Raji (cell line): ENCODE data around the gene AGBL1.

Experiments used
- POLR2A ChIP-seq: IDR thresholded peaks from 2 replicates; pipeline ENCODE4 v1.6.1; 2011; ENCODE audit warnings: low read depth, low read length, control low read depth; ENCODE audit not compliant: insufficient read depth

Gene AGBL1

DNA sequence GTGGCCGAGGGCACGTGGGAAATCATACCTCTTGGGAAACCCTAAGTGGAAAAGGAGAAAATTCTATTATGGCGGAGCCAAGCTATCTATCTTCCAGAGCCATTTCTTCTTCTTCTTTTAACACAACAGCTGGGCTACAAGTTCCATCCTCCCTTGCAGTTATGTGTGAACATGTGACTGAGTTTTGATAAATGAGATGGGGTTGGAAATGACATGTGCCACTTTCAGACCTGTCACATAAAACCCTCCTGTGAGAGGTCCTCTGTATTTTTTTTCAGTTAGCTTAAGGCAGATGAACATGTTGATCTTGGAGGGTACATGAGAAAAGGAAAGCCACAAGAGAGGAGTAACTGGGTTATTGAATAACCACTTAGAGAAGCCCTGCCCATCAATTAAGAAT is 47.9 kb downstream of the AGBL1 start:
- TF ChIP-seq POLR2A: no peak

DNA sequence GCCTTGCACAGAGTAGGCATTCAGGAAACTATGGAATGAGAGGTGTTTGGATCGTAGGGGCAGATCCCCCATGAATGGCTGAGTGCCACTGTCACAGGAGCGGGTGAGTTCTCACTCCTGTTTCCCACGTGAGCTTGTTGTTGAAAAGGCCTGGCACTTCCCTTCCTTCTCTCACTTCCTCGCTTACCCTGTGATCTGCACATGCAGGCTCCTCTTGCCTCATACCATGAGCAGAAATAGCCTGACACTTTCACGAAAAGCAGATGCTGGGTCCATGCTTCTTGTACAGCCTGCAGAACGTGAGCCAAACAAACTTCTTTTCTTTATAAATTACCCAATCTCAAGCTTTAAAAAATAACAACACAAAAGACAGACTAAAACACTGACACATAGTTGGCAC is 55.4 kb downstream of the AGBL1 start:
- TF ChIP-seq POLR2A: no peak

DNA sequence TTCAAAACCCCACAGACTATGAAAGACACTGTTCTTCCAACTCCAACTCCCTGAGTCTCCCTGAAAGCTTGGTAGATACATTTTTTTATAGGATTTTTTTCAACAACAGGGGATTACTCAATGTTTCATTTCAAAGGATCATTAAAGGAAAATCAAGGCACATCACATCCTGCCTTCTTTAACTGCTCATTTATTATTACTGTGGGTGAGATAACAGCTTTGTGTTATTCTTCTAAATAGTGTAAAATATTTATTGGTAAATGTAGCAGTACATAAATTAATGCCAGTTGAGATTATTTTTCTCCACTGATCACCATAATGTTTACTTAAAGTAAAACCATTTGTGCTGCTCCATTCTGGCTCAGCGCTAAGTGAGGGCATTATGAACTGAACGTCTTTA is 57.2 kb downstream of the AGBL1 start:
- no peak for TF ChIP-seq POLR2A

DNA sequence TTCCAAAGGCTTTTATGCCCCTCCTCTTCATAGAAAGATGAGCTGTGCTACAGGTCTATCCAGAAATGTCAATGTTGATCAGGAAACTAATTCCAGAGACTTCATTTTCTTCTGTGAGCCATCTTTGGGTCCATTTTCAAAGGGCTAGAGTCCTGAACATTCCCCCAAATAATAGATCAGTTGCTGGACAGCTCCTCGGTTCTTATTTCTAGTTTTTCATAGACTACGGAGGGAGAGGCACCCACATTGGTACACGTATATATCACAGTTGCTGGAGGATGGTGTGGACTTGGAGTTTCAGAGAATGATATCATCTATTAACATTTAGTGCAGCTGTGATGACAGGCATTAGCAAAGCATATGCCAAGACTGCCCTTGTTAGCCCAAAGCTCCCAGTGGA is 59.1 kb downstream of the AGBL1 start:
- no peak for TF ChIP-seq POLR2A

DNA sequence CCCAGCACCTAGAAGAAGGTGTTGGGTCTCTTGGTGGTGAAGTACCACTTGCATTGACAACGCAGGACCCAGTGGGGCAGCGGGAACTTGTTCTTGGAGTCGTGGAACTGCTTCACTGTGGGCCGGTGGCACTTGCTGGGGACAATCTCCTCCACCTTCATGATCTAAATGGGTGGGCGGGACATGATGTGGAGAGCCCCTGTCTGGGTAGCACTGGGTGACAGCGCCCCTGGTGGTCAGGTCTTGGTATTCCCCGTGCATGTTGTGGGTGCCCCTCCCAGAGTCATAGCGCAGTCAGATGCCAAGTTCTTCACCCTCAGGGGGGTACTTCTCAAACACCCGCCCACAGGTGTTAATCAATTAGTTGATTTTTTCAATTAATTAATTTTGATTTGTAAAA is 60.2 kb downstream of the AGBL1 start:
- no peak for TF ChIP-seq POLR2A

DNA sequence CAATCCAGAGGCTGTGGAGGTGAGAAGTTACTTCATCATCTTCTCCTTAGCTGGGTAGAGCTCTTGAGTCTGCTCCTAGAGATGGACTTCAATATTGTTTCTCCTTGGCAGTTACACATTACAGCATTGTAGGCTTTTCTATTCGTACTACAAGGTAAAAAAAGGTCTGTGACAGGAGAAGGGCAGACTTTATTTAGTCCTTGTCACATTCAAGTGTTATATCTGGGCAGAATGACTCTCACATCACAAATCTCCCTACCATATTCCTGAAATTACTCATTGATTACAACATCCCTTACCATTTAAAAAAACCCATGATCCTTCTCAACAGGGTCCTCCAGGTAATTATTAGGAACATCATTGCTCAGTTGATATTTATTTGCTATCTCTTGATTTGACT is 75.0 kb downstream of the AGBL1 start:
- no peak for TF ChIP-seq POLR2A

DNA sequence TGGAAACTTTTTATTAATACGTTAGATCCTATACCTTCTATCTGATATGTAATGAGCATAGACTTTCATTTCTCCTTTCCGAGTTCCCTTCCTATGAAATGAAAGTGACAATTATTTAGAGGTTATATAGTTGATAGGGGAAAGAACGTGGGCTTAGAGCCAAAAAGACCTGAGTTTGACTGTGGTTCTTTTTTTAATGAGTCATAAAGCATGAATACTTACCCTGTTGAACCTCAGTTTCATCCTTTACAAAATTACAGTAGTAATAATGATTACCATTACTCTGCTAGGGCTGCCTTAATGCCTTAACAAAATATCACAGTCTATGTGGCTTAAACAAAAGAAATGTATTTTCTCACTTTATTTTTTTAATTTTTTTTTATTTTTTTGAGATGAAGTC is 75.9 kb downstream of the AGBL1 start:
- no peak for TF ChIP-seq POLR2A

DNA sequence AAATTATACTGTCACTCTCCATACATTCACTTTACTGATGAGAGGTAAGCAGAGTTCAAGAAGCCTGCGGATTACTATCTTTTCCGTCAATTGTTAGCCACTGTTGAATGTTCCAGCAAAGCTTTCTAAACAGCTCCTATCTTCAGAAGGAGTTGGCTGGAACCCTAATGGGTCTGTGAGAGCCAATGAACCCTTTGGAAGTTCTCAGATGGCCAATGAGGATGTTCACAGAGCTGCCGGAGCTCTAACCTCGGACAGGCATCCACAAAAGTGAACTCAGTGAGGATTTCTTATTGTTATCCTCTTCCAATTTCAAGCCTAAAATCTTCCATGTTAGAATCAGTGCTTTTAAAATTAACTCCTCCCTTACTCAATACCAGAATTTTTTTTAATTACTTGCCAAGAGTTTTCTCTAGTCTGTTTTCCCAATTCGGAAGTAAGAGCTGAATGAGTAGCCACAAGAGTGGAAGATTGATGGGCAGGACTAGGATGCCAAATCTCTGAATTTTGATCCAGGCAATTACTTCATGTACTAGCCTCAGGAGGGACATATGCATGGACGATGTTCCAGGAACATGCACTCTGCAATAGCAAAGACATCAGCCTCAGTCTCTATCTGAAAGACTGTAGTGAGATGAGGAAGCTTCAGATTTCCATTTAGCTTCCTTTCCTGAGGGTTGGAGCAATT is 78.1 kb downstream of the AGBL1 start:
- no peak for TF ChIP-seq POLR2A

DNA sequence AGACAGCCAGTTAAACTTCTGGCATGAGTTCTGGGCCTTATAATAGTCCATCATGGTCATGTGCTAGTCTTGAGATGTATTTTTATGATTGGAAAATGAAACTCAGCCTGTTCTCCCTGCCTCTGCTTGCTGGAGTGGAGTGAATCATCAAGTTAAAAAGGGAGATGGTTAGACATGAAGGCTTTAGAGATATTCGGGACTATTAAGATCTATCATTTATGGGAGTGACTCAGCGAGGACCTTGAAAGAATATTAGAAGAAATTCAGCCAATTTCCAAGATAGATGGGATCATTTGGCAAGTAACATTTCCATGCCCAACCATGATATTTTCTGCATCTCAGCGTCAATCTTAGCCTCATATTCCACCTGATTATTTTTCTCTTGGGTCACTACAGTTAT is 79.8 kb downstream of the AGBL1 start:
- no peak for TF ChIP-seq POLR2A

DNA sequence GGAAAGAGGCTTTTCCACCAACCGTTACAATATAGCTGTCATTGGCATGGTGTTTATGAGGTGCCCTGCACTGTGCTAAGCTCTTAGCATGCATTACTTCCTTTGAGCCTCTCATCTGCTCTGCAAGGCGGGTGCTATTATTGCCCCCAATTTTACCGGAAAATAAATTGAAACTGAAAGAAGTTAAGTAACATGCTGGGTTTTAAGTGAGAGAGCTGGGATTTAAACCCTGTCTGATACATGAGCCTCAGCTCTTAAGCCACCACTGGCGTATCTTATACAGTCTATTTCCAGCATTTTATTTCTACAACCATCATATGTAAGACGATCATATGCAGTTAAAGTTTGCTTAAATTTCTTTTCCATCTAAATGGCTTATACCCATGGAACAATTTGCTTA is 81.6 kb downstream of the AGBL1 start:
- TF ChIP-seq POLR2A: no peak

DNA sequence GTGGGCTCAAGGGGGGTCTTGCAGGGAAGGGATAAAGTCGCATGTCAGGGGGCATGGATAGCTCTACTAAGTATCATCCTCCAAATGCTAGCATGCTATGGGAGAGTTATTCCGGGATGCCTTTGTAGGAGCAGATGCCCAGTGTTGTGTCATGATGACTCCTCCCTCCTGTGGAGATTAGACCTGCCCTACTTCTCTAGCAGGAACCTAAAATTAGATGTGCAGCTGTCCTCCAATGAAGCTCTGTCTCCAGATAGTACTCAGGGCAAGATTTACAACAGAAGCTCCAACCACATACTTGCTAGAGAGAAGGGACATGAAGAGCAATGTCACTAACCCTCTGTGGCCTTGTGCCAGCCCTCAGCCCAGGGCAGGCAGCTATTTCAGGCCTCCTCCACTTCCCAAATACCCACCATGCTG is 82.5 kb downstream of the AGBL1 start:
- TF ChIP-seq POLR2A: no peak

DNA sequence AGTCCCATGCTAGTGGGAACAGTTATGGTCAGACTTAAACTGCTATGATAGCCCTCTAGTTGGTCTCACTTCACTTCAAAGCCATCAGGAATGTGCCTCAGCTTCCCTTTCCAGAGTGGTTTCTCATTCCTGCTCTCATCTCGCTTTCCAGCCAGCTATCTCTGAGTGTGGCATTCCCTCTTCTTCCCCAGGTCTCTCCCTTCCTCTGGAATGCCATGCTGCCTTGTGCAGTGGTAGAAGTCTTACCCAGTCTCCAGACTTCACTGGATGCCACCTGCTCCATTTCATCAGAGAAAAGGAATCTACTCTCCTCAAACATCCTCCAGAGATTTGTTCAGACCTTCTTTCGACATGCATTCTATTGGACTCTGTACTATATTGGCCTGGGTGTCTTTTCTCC is 83.0 kb downstream of the AGBL1 start:
- no peak for TF ChIP-seq POLR2A

DNA sequence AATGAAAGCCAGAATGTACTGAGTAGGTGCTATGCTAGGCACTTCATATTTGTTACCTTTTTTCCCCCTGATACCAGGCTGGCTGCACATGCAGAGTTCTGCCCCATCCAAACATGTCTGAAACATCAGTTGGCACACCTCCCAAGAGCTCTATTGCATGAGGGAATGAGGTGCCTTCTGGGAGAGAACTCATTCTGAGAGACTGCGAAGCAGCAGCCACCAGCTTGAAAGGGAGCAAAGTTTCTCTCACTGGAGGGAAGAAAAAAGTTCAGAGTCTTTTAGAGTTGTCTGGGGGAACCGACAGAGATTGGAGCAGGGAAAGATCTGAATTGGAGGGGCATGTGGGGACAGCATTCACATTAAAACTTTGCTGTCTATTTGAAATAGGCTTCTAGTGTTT is 84.1 kb downstream of the AGBL1 start:
- no peak for TF ChIP-seq POLR2A

DNA sequence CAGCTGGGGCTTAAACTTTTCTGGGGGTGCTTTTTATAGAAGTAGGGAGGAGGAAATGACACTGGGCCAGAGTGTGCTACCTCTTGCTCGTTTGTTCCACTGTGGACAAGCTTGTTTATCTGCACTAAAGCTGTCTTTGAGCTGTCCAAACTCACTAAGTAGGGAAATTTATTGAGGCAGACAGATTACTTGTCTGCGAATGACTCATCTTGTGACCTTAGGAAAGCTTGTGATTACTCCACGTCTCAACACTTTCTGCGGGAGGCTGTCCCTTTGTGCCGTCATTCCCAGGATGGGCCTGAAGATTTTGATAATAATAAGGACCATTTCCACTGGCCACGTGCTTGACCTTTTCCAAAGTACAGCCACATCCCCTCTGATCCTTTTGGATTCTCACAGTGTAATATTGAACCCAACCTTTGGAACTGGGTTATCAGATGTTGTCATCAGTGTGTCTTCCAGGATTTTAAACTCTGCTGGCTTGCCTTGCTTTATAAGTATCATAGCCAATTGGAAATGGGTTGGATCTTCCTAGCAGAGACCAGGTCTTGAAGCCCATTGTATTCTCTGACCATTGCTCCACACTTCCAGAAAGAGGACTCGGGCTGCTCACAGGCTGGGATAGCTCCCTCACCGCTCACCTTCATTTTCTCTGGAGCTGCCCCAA is 84.7 kb downstream of the AGBL1 start:
- no peak for TF ChIP-seq POLR2A

DNA sequence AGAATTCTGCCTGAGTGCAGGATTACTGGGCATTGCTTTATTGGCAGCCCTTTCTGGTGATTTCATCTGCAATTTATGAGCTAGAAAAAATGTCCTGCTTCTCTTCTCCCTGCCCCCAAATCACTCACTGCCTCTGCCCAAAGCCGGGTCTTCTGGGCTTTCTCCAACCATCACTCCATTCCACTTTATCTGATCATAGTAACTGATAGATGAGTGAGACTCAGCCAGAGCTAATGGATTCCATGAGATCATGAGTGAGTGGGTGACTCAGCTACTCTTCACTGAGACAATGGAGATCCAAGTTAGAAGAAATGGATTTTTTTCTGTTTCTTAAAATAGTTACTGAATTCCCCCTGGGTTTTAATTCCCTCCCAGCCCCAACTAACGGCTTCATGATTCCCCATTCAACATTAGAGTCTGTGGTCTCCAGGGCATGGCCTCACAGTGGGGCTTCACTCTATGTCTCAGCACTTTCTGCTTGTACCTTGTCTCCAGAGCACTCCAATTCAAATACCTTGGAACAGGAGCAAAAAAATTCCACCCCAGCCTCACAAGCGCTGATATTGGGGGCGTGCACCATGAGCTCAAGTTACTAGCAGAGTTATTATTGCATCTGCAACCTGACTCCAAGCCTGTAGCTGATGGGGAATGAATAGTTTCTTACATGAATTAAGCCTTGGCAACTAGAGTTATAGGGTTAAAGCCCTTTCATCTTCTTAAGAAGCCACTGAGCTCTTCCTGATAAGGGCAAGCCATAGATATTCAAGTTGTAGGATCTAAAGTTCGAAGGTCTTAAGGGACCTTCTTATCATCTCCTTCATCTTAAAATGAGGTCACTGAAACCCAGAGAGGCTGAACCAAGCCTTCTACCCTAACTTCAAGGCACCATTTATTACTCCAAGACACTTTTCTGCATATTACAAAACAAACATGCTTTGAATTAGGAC is 85.9 kb downstream of the AGBL1 start:
- TF ChIP-seq POLR2A: no peak

DNA sequence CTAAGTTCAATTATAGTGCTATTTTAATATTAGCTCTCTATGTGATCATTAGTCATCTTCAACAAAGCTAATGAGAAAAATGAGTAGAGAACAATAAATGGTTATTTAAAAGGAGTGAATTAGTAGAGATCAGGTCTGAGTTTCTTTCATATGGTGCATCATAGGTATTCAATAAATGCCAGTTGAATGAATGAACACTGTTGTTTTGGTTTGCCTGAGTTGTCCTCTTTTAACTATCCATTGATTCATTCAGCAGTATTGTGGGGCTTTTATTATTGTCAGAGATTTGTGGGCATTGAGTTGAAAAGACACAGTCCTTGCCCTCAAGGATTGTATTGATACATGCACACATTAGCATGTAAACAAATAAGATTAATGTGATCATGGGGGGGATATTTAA is 88.2 kb downstream of the AGBL1 start:
- no peak for TF ChIP-seq POLR2A

DNA sequence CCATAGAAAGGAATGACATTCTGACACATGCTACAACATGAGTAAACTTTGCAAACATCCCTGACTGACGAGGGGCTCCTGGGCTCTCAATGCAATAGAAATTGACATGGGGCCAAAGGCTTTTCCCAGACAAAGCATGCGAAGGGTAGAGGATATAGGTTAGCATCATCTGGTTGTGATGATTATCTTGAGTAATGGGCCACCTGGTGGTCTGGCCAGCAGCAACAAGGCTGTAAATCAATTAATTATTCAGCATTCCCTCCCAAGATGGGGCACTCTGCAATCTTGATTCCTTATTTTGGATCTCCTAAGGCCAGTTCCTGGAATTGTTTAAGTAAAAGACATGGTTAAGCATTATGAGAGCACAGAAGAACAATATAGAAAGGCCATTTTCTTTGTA is 99.2 kb downstream of the AGBL1 start:
- TF ChIP-seq POLR2A: no peak
